K562 (cell line): ENCODE data around the gene OR14A2. TPM values are rescaled to one million over a fixed set of nuclear protein-coding genes. Genes with fewer than 3 reads are reported as not detected.
"Not testable (repeated sequence)": the region's sequence is repeated elsewhere in the genome, so short reads cannot be mapped to it uniquely, and the experiment has no call there.

Experiments
- ATAC-seq: fragments of 200-7000 bp; cut with Tn5 transposase; 3 replicates; pipeline ENCODE4 v1.9.1; 2020; ENCODE audit warnings: moderate library complexity
- BruUV-seq: library from RNA; stranded (reverse); fragments of 400-500 nt; replicated peaks from 2 replicates; lab custom pipeline; 2021; lab: Mats Ljungman, UMichigan
- CTCF ChIA-PET: fragments of 300-600 bp; formaldehyde crosslinking; extraction: SDS; loops from one replicate; lab custom pipeline; 2021; ENCODE audit warnings: low intra/inter-chr PET ratio; lab: Yijun Ruan, JAX
- POLR2A ChIA-PET: fragments of 300-600, 350-650 bp; sonication (Branson Sonifier 250); formaldehyde crosslinking; extraction: SDS; loops from one replicate; lab custom pipeline; 2021; ENCODE audit warnings: antibody characterized with exemption, inconsistent platforms; lab: Yijun Ruan, JAX
- DNase-seq, 4 experiments: peaks; one replicate each; pipeline versions ENCODE4 v3.0.0 to v3.0.0-alpha.2; 2011 to 2018; ENCODE audit warnings: low spot score in 3 of 4, mixed read lengths in 3 of 4; ENCODE audit errors: extremely low read depth in 1 of 4
- FAIRE-seq: peaks from 2 replicates; lab custom pipeline; 2011; peaks lifted over from hg19 to GRCh38; lab: Jason Lieb, UNC
- H2AFZ ChIP-seq: 2 replicates; pipeline ENCODE4 v1.6.0; 2011; ENCODE audit warnings: low read depth, low read length, control low read depth, inconsistent platforms
- H3K27ac ChIP-seq: fragments of 200-600 bp; 3 replicates; pipeline ENCODE4 v1.8.0; 2011; ENCODE audit warnings: low read depth, mild to moderate bottlenecking, control low read depth, inconsistent platforms, low read length, moderate library complexity, mixed read lengths; ENCODE audit errors: extremely low read depth
- H3K27me3 ChIP-seq, 2 experiments: fragments of 300-600 bp in 1 of 2; 2 replicates in 1 of 2; 3 replicates in 1 of 2; pipeline versions ENCODE4 v1.6.0 to v1.8.0; 2011; ENCODE audit warnings: inconsistent platforms in 2 of 2, low read length in 2 of 2, mild to moderate bottlenecking in 1 of 2, mixed read lengths in 1 of 2, moderate library complexity in 1 of 2; ENCODE audit not compliant: control insufficient read depth in 2 of 2, insufficient read depth in 2 of 2
- H3K36me3 ChIP-seq: fragments of 300-600 bp; 3 replicates; pipeline ENCODE4 v1.8.0; 2011; ENCODE audit warnings: mild to moderate bottlenecking, low read length, inconsistent platforms; ENCODE audit not compliant: control insufficient read depth, insufficient read depth
- H3K4me1 ChIP-seq, 2 experiments: fragments of 200-600 bp in 1 of 2; replicated peaks in 1 of 2; 2 replicates in 1 of 2; 3 replicates in 1 of 2; pipeline versions ENCODE4 v1.5.1 to v1.8.0; 2011; ENCODE audit warnings: inconsistent platforms in 2 of 2, low read length in 2 of 2, mild to moderate bottlenecking in 1 of 2, mixed read lengths in 1 of 2, moderate library complexity in 1 of 2; ENCODE audit not compliant: control insufficient read depth in 2 of 2, insufficient read depth in 2 of 2
- H3K4me2 ChIP-seq: 2 replicates; pipeline ENCODE4 v1.6.1; 2011; ENCODE audit warnings: low read length, control low read depth, inconsistent platforms, mixed read lengths; ENCODE audit not compliant: insufficient read depth
- H3K4me3 ChIP-seq: fragments of 200-600 bp; sonication (generic), shearing (Covaris generic); 2 replicates; pipeline ENCODE4 v1.5.1; 2016; ENCODE audit warnings: control low read depth, inconsistent platforms
- H3K79me2 ChIP-seq: fragments of 200-600 bp; 3 replicates; pipeline ENCODE4 v1.8.0; 2011; ENCODE audit warnings: low read length, inconsistent platforms; ENCODE audit not compliant: control insufficient read depth, insufficient read depth
- H3K9ac ChIP-seq, 2 experiments: 2 replicates each; pipeline versions ENCODE4 v1.6.0 to v1.6.1; 2011; ENCODE audit warnings: low read depth in 2 of 2, low read length in 2 of 2, control low read depth in 1 of 2, inconsistent platforms in 1 of 2, mild to moderate bottlenecking in 1 of 2, mixed read lengths in 1 of 2; ENCODE audit not compliant: insufficient read depth in 1 of 2
- H3K9me1 ChIP-seq: one replicate; pipeline ENCODE4 v1.6.0; 2011; ENCODE audit warnings: inconsistent platforms, mild to moderate bottlenecking, low read length, moderate library complexity; ENCODE audit not compliant: control insufficient read depth, insufficient read depth
- H3K9me3 ChIP-seq: replicated peaks from 2 replicates; pipeline ENCODE4 v1.5.1; 2011; ENCODE audit warnings: low read depth, low read length, inconsistent platforms; ENCODE audit not compliant: control insufficient read depth, insufficient read depth
- H4K20me1 ChIP-seq: replicated peaks from 2 replicates; pipeline ENCODE4 v1.6.1; 2011; ENCODE audit warnings: low read length, inconsistent platforms, mixed read lengths; ENCODE audit not compliant: control insufficient read depth, insufficient read depth
- ZNF175 ChIP-seq: fragments of 200-800 bp; sonication (Bioruptor generic); IDR thresholded peaks from 2 replicates; pipeline ENCODE4 v1.6.1; 2016; ENCODE audit warnings: low read depth, mild to moderate bottlenecking, missing genetic modification characterization, missing compliant biosample characterization
- ZNF311 ChIP-seq: fragments of 250-450 bp; sonication (Bioruptor Pico); IDR thresholded peaks from 2 replicates; pipeline ENCODE4 v1.4.0; 2020; ENCODE audit warnings: mild to moderate bottlenecking, moderate library complexity
- ZNF764 ChIP-seq: fragments of 250-450 bp; sonication (Bioruptor Pico); IDR thresholded peaks from 2 replicates; pipeline ENCODE4 v1.4.0; 2020; ENCODE audit warnings: low read depth, mild to moderate bottlenecking, moderate library complexity
- WGBS: fragments of 100-300 bp; shearing (Covaris generic); methylation state at CpG from one replicate; pipeline ENCODE4 v1.1.6; 2016; ENCODE audit warnings: low coverage, mixed read lengths; ENCODE audit not compliant: insufficient coverage; ENCODE audit errors: missing lambda C conversion rate; 5-methylcytosine and 5-hydroxymethylcytosine counted together
- in situ Hi-C: fragments of 300-500 bp; cut with MboI; formaldehyde crosslinking; loops from 4 replicates; pipeline ENCODE4 v1.15.0; 2018; ENCODE audit warnings: inconsistent platforms, mixed read lengths
- intact Hi-C: fragments of 100-400 bp; cut with micrococcal nuclease; formaldehyde crosslinking; loops from 2 replicates; pipeline ENCODE4 v1.14.2; 2022
- polyA plus RNA-seq, 8 experiments: library from polyadenylated mRNA; depleted of rRNA in 4 of 8; stranded (reverse) in 5 of 8; unstranded in 3 of 8; fragments of >200 nt; fragmentation: Nextera tagmentation in 2 of 8; fragmentation: Illumina TruSeq in 1 of 8; extraction: Ambion mirVana in 2 of 8; extraction: Trizol in 1 of 8; gene quantifications; 2 replicates each; pipeline versions ENCODE4 v1.2.1 to v1.2.3, GENCODE V29; 2011 to 2014; ENCODE audit warnings: inconsistent platforms in 1 of 8, missing spikeins in 1 of 8
- total RNA-seq, 7 experiments: library from RNA; depleted of rRNA in 6 of 7; stranded (reverse); fragments of >200 nt in 6 of 7; fragmentation: Illumina TruSeq in 2 of 7; extraction: Trizol in 2 of 7; gene quantifications; 2 replicates each; pipeline versions ENCODE4 v1.2.1 to v1.2.3, GENCODE V29; 2011 to 2021; ENCODE audit warnings: low replicate concordance in 1 of 7
- TF ChIP-seq, protein P1 (sequence below): fragments of 150-350 bp; IDR thresholded peaks from 2 replicates; pipeline ENCODE4 v1.6.1; 2014; ENCODE audit warnings: low read depth, mild to moderate bottlenecking, low read length, borderline replicate concordance

OR14A2 gene
- total and polyA plus RNA-seq, 9 of the 15 experiments (the other 6 are each of a cell fraction or from before 2014, with no cell fraction given): not detected

DNA sequence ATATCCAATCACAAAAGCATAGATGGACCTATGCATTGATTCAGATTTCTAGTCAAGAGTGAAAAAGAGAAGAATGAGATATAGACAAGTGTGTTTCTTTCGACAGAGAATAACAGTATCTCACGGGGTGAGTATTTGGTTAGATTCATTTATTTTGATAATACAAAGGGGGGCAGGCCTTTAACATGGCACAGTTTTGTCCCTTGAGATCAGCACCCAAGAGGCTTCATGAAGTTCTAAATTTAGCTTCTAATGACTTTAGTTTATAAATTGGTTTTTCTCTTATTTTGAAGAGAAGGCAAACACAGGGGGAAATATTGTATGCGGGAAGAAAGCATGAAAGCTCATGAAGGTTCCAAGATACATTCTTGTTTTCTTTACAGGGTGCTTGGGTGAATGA is 12.5 kb upstream of the OR14A2 start, which contains the start of gene OR1C1 (continued):
- no peak for TF ChIP-seq ZNF175 (CRISPR knock-in tag)
- no peak for TF ChIP-seq ZNF311
- TF ChIP-seq ZNF764 (CRISPR knock-in tag): no peak
- TF ChIP-seq, protein P1, sequence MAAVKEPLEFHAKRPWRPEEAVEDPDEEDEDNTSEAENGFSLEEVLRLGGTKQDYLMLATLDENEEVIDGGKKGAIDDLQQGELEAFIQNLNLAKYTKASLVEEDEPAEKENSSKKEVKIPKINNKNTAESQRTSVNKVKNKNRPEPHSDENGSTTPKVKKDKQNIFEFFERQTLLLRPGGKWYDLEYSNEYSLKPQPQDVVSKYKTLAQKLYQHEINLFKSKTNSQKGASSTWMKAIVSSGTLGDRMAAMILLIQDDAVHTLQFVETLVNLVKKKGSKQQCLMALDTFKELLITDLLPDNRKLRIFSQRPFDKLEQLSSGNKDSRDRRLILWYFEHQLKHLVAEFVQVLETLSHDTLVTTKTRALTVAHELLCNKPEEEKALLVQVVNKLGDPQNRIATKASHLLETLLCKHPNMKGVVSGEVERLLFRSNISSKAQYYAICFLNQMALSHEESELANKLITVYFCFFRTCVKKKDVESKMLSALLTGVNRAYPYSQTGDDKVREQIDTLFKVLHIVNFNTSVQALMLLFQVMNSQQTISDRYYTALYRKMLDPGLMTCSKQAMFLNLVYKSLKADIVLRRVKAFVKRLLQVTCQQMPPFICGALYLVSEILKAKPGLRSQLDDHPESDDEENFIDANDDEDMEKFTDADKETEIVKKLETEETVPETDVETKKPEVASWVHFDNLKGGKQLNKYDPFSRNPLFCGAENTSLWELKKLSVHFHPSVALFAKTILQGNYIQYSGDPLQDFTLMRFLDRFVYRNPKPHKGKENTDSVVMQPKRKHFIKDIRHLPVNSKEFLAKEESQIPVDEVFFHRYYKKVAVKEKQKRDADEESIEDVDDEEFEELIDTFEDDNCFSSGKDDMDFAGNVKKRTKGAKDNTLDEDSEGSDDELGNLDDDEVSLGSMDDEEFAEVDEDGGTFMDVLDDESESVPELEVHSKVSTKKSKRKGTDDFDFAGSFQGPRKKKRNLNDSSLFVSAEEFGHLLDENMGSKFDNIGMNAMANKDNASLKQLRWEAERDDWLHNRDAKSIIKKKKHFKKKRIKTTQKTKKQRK: no peak

DNA sequence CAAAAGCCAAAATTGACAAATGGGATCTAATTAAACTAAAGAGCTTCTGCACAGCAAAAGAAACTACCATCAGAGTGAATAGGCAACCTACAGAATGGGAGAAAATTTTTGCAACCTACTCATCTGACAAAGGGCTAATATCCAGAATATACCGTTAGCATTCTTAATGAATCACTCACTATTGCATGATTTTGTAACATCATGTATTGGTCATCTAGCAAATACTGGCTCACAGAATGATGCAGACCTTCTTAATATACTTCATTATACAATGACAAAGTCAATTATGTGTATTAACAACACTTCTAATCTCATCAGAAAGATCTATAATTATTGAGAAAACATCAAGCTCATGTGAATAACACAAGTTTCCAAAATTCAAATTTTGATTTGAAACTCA is 6.4 kb upstream of the OR14A2 start:
- H3K27ac ChIP-seq, BruUV-seq, DNase-seq, intact Hi-C loops, H3K79me2 ChIP-seq, H3K9me1 ChIP-seq, H3K9ac ChIP-seq, H3K27me3 ChIP-seq, H3K4me1 ChIP-seq, FAIRE-seq, H3K4me2 ChIP-seq, H3K36me3 ChIP-seq, H4K20me1 ChIP-seq, ATAC-seq, in situ Hi-C loops, CTCF ChIA-PET, H2AFZ ChIP-seq, POLR2A ChIA-PET, H3K9me3 ChIP-seq, H3K4me3 ChIP-seq: not testable (repeated sequence)
- WGBS: 0% methylated on average over 1 of the region's 1 CpG
